ENCODE results near the gene LGR5.

- no peak for TF ChIP-seq CTCF (IDR thresholded peaks at IDR 0.05; ENCODE audit: insufficient read depth, low read length, poor library complexity, severe bottlenecking)
- TF ChIP-seq EZH2phosphoT487 (conservative IDR thresholded peaks at IDR 0.05; ENCODE audit: low read length), result no peak
These were observed 96.8 kb downstream of the LGR5 start for GRCh38 chr12:71536279-71536938.

Measured in SU-DHL-6 (cell line).